Measurements from ENCODE around the gene ARHGAP6. TPM values are rescaled to one million over a fixed set of nuclear protein-coding genes. Genes with fewer than 3 reads are reported as not detected.

Gene ARHGAP6
- total and polyA plus RNA-seq, 8 donors, result 7.0 to 25.4 (median 20.5) TPM

GRCh38 chrX:11464836-11465463 lies 200.8 kb downstream of the ARHGAP6 start:
- DNase-seq, result no peak
- intact Hi-C loops (cut with DNase I), result no loop called here
- TF ChIP-seq, protein P1, sequence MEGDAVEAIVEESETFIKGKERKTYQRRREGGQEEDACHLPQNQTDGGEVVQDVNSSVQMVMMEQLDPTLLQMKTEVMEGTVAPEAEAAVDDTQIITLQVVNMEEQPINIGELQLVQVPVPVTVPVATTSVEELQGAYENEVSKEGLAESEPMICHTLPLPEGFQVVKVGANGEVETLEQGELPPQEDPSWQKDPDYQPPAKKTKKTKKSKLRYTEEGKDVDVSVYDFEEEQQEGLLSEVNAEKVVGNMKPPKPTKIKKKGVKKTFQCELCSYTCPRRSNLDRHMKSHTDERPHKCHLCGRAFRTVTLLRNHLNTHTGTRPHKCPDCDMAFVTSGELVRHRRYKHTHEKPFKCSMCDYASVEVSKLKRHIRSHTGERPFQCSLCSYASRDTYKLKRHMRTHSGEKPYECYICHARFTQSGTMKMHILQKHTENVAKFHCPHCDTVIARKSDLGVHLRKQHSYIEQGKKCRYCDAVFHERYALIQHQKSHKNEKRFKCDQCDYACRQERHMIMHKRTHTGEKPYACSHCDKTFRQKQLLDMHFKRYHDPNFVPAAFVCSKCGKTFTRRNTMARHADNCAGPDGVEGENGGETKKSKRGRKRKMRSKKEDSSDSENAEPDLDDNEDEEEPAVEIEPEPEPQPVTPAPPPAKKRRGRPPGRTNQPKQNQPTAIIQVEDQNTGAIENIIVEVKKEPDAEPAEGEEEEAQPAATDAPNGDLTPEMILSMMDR (IDR thresholded peaks at IDR 0.05), result no peak
- H3K36me3 ChIP-seq, result no peaks in the 10 kb centered on the region
- H3K4me1 ChIP-seq, result no peaks in the 10 kb centered on the region
- no peaks in the 10 kb centered on the region for H3K9me3 ChIP-seq
- H3K27me3 ChIP-seq, result no peaks in the 10 kb centered on the region
- no peak overlapping the region for H3K27ac ChIP-seq
- no peak overlapping the region for H3K4me3 ChIP-seq
- no peak for ATAC-seq

DNA sequence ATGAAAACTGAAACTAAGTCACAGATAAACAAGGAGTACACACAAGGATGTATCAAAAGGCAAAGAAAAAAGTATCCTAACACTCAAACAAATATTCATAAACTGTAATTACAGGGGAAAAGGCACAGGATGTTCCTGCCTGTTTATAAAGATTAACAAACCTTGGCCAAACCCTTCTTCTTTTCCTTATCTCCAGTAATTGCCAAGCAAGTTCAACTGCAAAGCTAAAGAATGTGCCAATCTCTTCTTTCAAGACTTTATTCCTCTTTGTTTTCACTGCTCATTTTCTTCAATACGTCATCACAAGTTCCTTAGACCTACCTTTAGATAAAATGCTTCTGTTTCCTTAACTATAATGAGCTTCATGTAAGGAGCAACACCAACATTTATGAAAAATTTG lies 201.3 kb downstream of the ARHGAP6 start:
- DNase-seq (no peak), ATAC-seq (no peak)
- H3K9me3 ChIP-seq, result no peaks in the 10 kb centered on the region
- no peaks in the 10 kb centered on the region for H3K36me3 ChIP-seq
- H3K4me1 ChIP-seq, result no peaks in the 10 kb centered on the region
- no peak overlapping the region for H3K4me3 ChIP-seq
- intact Hi-C loops (cut with DNase I), result no loop called here
- H3K27me3 ChIP-seq, result no peaks in the 10 kb centered on the region
- TF ChIP-seq, protein P1 (IDR thresholded peaks at IDR 0.05), result no peak
- no peak overlapping the region for H3K27ac ChIP-seq

- intact Hi-C loops (cut with DNase I), result no loop called here
- Histone ChIP-seq H3K27ac (no peak overlapping the region), H3K4me1 (no peaks in the 10 kb centered on the region), H3K4me3 (no peak overlapping the region), H3K36me3 (no peaks in the 10 kb centered on the region), H3K27me3 (no peaks in the 10 kb centered on the region), H3K9me3 (no peaks in the 10 kb centered on the region)
- no peak for DNase-seq
- TF ChIP-seq, protein P1 (IDR thresholded peaks at IDR 0.05), result no peak
- ATAC-seq, result no peak
These were observed 203.1 kb downstream of the ARHGAP6 start for GRCh38 chrX:11462648-11463047.

- H3K27me3 ChIP-seq, result no peaks in the 10 kb centered on the region
- ATAC-seq (no peak), DNase-seq (no peak)
- H3K36me3 ChIP-seq, result no peaks in the 10 kb centered on the region
- TF ChIP-seq, protein P1 (IDR thresholded peaks at IDR 0.05), result no peak
- H3K27ac ChIP-seq, result no peak overlapping the region
- H3K9me3 ChIP-seq, result no peaks in the 10 kb centered on the region
- no peak overlapping the region for H3K4me3 ChIP-seq
- intact Hi-C loops (cut with DNase I), result no loop called here
- no peaks in the 10 kb centered on the region for H3K4me1 ChIP-seq
These were observed 203.6 kb downstream of the ARHGAP6 start for GRCh38 chrX:11462136-11462535.

- H3K36me3 ChIP-seq, result no peaks in the 10 kb centered on the region
- TF ChIP-seq, protein P1 (IDR thresholded peaks at IDR 0.05), result no peak
- no peaks in the 10 kb centered on the region for H3K4me1 ChIP-seq
- no peak overlapping the region for H3K27ac ChIP-seq
- no peak overlapping the region for H3K4me3 ChIP-seq
- H3K9me3 ChIP-seq, result no peaks in the 10 kb centered on the region
- H3K27me3 ChIP-seq, result no peaks in the 10 kb centered on the region
- intact Hi-C loops (cut with DNase I), result no loop called here
- ATAC-seq (no peak), DNase-seq (no peak)
These were observed 204.3 kb downstream of the ARHGAP6 start for GRCh38 chrX:11461201-11462001.
